Upper lobe of right lung (tissue), 1 donor: ENCODE measurements around the gene TANGO6. TPM values are rescaled to one million over a fixed set of nuclear protein-coding genes. Genes with fewer than 3 reads are reported as not detected.
A peak's percentile ranks its signal among the peaks of the same experiment; 100 is the strongest.

Experiments used
- ATAC-seq: fragments of 200-7000 bp; cut with Tn5 transposase; one replicate; pipeline ENCODE4 v1.9.1; 2020; ENCODE audit warnings: mild to moderate bottlenecking, moderate library complexity
- DNase-seq: peaks from one replicate; pipeline ENCODE4 v3.0.0-alpha.2; 2020
- H3K27ac ChIP-seq: fragments of 200-600 bp; one replicate; pipeline ENCODE4 v1.8.0; 2022
- H3K27me3 ChIP-seq: fragments of 200-600 bp; one replicate; pipeline ENCODE4 v1.8.0; 2022; ENCODE audit warnings: mild to moderate bottlenecking
- H3K36me3 ChIP-seq: fragments of 200-600 bp; one replicate; pipeline ENCODE4 v1.8.0; 2022
- H3K4me1 ChIP-seq: fragments of 200-600 bp; one replicate; pipeline ENCODE4 v1.8.0; 2022
- H3K4me3 ChIP-seq: fragments of 200-600 bp; one replicate; pipeline ENCODE4 v1.8.0; 2022; ENCODE audit warnings: mild to moderate bottlenecking
- H3K9me3 ChIP-seq: fragments of 200-600 bp; one replicate; pipeline ENCODE4 v1.8.0; 2022
- CTCF ChIP-seq: fragments of 200-600 bp; IDR thresholded peaks from one replicate; pipeline ENCODE4 v1.8.0; 2022; ENCODE audit warnings: antibody characterized with exemption
- intact Hi-C: fragments of 100-400 bp; cut with DNase I; formaldehyde crosslinking; loops from one replicate; pipeline ENCODE4 v1.11.0; 2022
- total RNA-seq: library from RNA; stranded (reverse); fragmentation: NEBNext Ultra II Directional; extraction: Animal tissue kit (Norgen Biotek cat#: 25700); gene quantifications from one replicate; pipeline ENCODE4 v1.2.1, GENCODE V29; 2021
- donor health status: DM: no; HTN: yes; CAD: no; lungs with severe emphysema.

The TANGO6 gene
- total RNA-seq, 1 donor from 2014 or later, result 19.1 TPM

DNA sequence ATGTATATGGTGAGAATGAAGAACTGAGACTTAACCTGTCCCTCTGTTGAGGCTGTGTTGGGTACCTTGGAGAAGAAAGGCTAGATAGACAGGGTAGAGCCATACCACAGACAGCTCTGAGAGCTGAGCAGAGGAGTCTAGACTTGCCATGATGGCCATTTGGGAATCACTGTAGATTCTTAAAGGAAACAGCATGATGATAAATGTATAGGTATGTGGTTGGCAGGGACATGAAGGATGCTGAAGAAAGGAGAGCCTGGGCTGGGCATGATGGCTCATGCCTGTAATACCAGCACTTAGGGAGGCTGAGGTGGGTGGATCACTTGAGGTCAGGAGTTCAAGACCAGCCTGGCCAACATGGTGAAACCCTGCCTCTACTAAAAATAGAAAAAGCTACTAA lies 147.7 kb downstream of the TANGO6 start:
- DNase-seq (no peak), ATAC-seq (no peak)
- no peaks in the 10 kb centered on the region for H3K4me1 ChIP-seq
- no peaks in the 10 kb centered on the region for H3K36me3 ChIP-seq
- no peaks in the 10 kb centered on the region for H3K9me3 ChIP-seq
- H3K4me3 ChIP-seq, result no peak overlapping the region
- no peaks in the 10 kb centered on the region for H3K27me3 ChIP-seq
- H3K27ac ChIP-seq, result no peak overlapping the region
- no peak for TF ChIP-seq CTCF
- intact Hi-C loops, result no loop called here

DNA sequence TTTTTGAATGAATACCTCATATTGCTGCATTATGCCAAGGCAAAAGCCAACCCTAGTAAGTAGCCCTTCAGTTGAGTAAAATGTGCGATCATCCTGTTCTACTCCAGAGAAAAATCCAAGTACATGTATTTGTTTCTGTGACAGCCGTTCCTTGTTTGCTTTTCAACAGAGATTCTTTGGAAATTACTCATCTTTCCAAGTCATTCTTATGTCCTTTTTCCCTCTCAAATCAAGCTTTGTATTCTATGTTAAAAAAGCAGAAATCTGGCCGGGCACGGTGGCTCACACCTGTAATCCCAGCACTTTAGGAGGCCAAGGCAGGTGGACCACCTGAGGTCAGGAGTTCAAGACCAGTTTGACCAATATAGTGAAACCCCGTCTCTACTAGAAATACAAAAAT lies 149.2 kb downstream of the TANGO6 start:
- no peak overlapping the region for H3K27ac ChIP-seq
- no peaks in the 10 kb centered on the region for H3K9me3 ChIP-seq
- DNase-seq, result no peak
- intact Hi-C loops, result no loop called here
- H3K27me3 ChIP-seq, result no peaks in the 10 kb centered on the region
- no peak for TF ChIP-seq CTCF
- ATAC-seq, result no peak
- H3K4me3 ChIP-seq, result no peak overlapping the region
- H3K4me1 ChIP-seq, result no peaks in the 10 kb centered on the region
- no peaks in the 10 kb centered on the region for H3K36me3 ChIP-seq

DNA sequence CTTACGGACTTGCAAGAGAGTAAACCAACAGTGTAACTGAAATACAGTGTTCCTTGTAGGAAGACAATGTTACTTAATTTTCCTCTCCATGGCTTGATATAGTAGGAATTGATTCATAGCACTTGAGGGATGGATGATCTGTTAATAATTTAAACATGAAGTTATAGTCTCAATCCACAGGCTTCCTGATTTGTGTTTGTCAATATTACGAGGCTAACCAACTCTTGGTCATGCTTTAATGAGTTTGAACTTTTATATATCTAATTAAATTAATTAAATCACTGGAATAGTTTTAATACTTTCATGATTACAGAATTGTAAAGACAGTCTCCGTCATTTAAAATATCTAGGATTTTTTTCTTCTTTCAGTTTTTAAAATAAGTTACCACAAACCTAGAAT lies 150.1 kb downstream of the TANGO6 start:
- intact Hi-C loops, result no loop called here
- no peaks in the 10 kb centered on the region for H3K36me3 ChIP-seq

GRCh38 chr16:68993885-68994284 lies 150.6 kb downstream of the TANGO6 start:
- intact Hi-C loops, result no loop called here
- Histone ChIP-seq H3K27ac (no peak overlapping the region), H3K27me3 (no peaks in the 10 kb centered on the region), H3K4me3 (no peak overlapping the region), H3K4me1 (no peaks in the 10 kb centered on the region), H3K36me3 (no peaks in the 10 kb centered on the region), H3K9me3 (no peaks in the 10 kb centered on the region)
- ATAC-seq (peak; percentile 82), DNase-seq (no peak)
- no peak for TF ChIP-seq CTCF

More for the DNA sequence above, 150.1 kb downstream of the TANGO6 start:
- ATAC-seq, result no peak
- Histone ChIP-seq H3K4me3 (no peak overlapping the region), H3K4me1 (no peaks in the 10 kb centered on the region), H3K27ac (no peak overlapping the region), H3K9me3 (no peaks in the 10 kb centered on the region), H3K27me3 (no peaks in the 10 kb centered on the region)
- no peak for TF ChIP-seq CTCF
- DNase-seq, result no peak

DNA sequence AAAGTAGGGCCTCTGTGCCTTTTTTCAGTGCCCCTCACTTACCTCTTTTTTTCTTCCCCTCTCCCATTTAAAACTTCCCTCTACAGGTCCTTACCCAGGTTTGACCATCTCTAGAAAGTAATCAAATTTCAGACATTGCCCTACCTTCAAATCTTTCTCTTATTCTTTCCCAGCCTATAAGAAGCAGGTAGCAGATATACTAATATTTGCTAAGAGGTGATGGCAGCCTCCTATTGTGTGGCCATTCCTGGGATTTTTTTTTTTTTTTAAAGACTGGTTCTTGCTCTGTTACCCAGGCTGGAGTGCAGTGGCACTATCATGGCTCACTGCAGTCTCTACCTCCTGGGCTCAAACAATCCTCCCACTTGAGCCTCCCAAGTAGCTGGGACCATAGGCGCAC lies 151.0 kb downstream of the TANGO6 start:
- intact Hi-C loops, result no loop called here
- Histone ChIP-seq H3K36me3 (no peaks in the 10 kb centered on the region), H3K4me1 (no peaks in the 10 kb centered on the region), H3K27me3 (no peaks in the 10 kb centered on the region), H3K9me3 (no peaks in the 10 kb centered on the region), H3K4me3 (no peak overlapping the region), H3K27ac (no peak overlapping the region)
- DNase-seq (no peak), ATAC-seq (no peak)
- no peak for TF ChIP-seq CTCF

DNA sequence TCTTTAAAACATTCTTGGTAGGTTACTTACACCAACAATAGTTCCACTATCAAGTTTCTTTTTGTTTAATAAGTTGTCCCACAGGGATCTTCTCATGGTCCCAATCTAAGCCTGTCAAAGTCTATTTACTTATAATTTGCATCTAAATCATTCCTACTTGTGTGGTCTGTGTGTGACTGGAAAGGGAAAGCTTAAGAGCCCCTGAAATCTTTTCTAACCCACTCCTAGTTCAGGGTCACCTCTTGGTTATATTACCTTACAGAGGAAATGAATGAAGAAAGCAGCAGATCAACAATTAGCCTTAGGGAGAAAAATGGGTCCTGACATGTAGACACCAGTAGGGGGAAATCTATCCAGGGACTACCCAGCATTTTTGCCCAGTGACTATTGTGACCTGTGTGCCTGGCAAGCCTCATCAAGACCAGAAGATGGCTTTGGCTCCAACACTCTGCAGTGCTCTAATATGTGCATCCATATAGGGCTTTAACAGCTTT lies 151.7 kb downstream of the TANGO6 start:
- Histone ChIP-seq H3K4me1 (no peaks in the 10 kb centered on the region), H3K9me3 (no peaks in the 10 kb centered on the region), H3K4me3 (no peak overlapping the region), H3K27me3 (no peaks in the 10 kb centered on the region), H3K27ac (no peak overlapping the region), H3K36me3 (no peaks in the 10 kb centered on the region)
- TF ChIP-seq CTCF, result peak; percentile 27
- intact Hi-C loops, result no loop called here
- DNase-seq, result no peak
- ATAC-seq, result peak; percentile 71
